Esophagus muscularis mucosa (tissue), 4 donors: ENCODE results near the gene C4orf50. TPM values are rescaled to one million over a fixed set of nuclear protein-coding genes. Genes with fewer than 3 reads are reported as not detected.

ENCODE experiments used
- DNase-seq: peaks from one replicate; pipeline ENCODE4 v3.0.0-alpha.2; 2017; ENCODE audit errors: extremely low spot score
- H3K27ac ChIP-seq, 4 donors: fragments of 200-600 bp; sonication (generic); replicated peaks in 1 of 4; 1 replicate in 3 of 4; 2 replicates in 1 of 4; pipeline ENCODE4 v1.5.1; 2016 to 2019; ENCODE audit warnings: mild to moderate bottlenecking in 1 of 4
- H3K27me3 ChIP-seq, 4 donors: fragments of 200-600 bp; sonication (generic); one replicate each; pipeline versions ENCODE4 v1.5.1 to v1.6.0; 2016 to 2019
- H3K36me3 ChIP-seq, 4 donors: fragments of 200-600 bp; sonication (generic); one replicate each; pipeline ENCODE4 v1.5.1; 2016 to 2019
- H3K4me1 ChIP-seq, 4 donors: fragments of 200-600 bp; sonication (generic); one replicate each; pipeline ENCODE4 v1.5.1; 2016 to 2019
- H3K4me3 ChIP-seq, 4 donors: fragments of 200-600 bp; sonication (generic); 1 replicate in 2 of 4; 2 replicates in 2 of 4; pipeline ENCODE4 v1.5.1; 2016 to 2019; ENCODE audit warnings: mild to moderate bottlenecking in 4 of 4, moderate library complexity in 1 of 4
- H3K9me3 ChIP-seq, 4 donors: fragments of 200-600 bp; sonication (generic); 1 replicate in 3 of 4; 2 replicates in 1 of 4; pipeline ENCODE4 v1.5.1; 2016 to 2019
- EP300 ChIP-seq: sonication (generic); formaldehyde crosslinking; IDR thresholded peaks from one replicate; pipeline ENCODE4 v1.6.1; 2017; ENCODE audit warnings: antibody characterized with exemption
- POLR2A ChIP-seq: fragments of 450-650 bp; IDR thresholded peaks from one replicate; pipeline ENCODE4 v1.6.1; 2017; ENCODE audit warnings: antibody characterized with exemption, moderate library complexity, mild to moderate bottlenecking, low read depth
- POLR2AphosphoS5 ChIP-seq, 2 donors: sonication (generic); formaldehyde crosslinking; IDR thresholded peaks; one replicate each; pipeline ENCODE4 v1.6.1; 2017; ENCODE audit warnings: antibody characterized with exemption in 2 of 2
- WGBS: methylation state at CpG from one replicate; pipeline ENCODE4 v1.1.5; 2018; 5-methylcytosine and 5-hydroxymethylcytosine counted together
- intact Hi-C: fragments of 100-400 bp; cut with DNase I; formaldehyde crosslinking; loops from one replicate; pipeline ENCODE4 v1.15.1; 2023
- total RNA-seq, 4 donors: library from RNA; depleted of rRNA; stranded (reverse); fragments of >200 nt; gene quantifications; one replicate each; pipeline versions ENCODE4 v1.1.0 to v1.2.1, GENCODE V29; 2016
- TF ChIP-seq, protein P1 (sequence below), 3 experiments: fragments of 200-600 bp in 2 of 3; fragments of 450-650 bp in 1 of 3; sonication (generic) in 2 of 3; IDR thresholded peaks; one replicate each; pipeline ENCODE4 v1.5.1; 2017 to 2019; ENCODE audit warnings: antibody characterized with exemption in 3 of 3, mild to moderate bottlenecking in 2 of 3, moderate library complexity in 1 of 3

The C4orf50 gene
- total RNA-seq, 4 donors from 2014 or later = 0.11 to 0.42 (median 0.26) TPM

DNA sequence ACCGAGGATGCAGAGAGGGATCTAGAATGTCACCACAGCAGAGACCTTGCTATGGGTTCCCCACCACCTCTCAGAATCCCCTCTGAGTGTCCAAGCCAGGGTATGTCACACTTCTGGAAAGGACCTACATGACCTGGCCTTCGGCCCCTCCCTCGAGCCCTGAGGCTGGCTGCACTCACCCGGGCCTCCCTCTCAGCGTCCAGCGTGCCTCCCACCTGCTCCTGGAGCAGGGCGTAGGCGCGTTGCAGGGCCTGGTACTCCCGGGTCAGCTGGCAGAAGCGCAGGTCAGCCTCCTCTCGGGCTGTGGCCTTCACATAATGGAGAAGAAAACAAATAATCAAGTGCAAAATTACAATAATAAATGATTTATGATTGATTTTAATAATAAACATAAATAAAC, 43.9 kb upstream of the C4orf50 start:
- intact Hi-C loops = no loop called here
- Histone ChIP-seq H3K9me3 (peaks cover 0 to 39% (median 38%) of the 10 kb centered on the region in 4 donors), H3K36me3 (no peaks in the 10 kb centered on the region), H3K27me3 (peaks cover 0 to 8% (median 0%) of the 10 kb centered on the region in 4 donors), H3K4me1 (no peaks in the 10 kb centered on the region), H3K4me3 (no peak overlapping the region), H3K27ac (no peak overlapping the region)
- WGBS = 90% methylated on average over 12 of the region's 12 CpGs
- DNase-seq = no peak
- TF ChIP-seq EP300 (no peak), POLR2AphosphoS5 (IDR thresholded peaks at IDR 0.05) (no peak), POLR2A (no peak)
- TF ChIP-seq, protein P1, sequence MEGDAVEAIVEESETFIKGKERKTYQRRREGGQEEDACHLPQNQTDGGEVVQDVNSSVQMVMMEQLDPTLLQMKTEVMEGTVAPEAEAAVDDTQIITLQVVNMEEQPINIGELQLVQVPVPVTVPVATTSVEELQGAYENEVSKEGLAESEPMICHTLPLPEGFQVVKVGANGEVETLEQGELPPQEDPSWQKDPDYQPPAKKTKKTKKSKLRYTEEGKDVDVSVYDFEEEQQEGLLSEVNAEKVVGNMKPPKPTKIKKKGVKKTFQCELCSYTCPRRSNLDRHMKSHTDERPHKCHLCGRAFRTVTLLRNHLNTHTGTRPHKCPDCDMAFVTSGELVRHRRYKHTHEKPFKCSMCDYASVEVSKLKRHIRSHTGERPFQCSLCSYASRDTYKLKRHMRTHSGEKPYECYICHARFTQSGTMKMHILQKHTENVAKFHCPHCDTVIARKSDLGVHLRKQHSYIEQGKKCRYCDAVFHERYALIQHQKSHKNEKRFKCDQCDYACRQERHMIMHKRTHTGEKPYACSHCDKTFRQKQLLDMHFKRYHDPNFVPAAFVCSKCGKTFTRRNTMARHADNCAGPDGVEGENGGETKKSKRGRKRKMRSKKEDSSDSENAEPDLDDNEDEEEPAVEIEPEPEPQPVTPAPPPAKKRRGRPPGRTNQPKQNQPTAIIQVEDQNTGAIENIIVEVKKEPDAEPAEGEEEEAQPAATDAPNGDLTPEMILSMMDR (IDR thresholded peaks at IDR 0.05) = no peak

DNA sequence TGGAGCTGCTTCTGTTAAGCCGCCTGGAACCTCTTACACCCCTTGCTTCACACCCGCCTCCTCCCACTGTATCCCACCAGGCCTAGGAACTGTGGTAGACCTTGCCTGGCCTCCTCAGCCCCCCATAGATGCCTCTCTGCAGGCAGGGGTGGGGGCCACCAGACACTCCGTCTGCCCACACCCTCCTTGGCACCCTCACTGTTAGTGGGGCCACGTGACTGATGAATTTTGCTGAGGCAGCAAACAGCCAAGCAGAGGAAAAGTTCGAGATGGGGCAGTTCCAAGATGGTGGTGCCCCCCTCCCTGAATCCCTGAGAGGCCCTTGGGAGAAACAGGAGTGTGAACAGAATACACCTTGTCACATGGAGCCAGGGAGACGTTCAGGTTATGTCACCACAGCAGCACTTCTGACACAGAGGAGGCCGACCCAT, 41.2 kb upstream of the C4orf50 start:
- DNase-seq = no peak
- no peak overlapping the region for H3K4me3 ChIP-seq
- intact Hi-C loops = no loop called here

DNA sequence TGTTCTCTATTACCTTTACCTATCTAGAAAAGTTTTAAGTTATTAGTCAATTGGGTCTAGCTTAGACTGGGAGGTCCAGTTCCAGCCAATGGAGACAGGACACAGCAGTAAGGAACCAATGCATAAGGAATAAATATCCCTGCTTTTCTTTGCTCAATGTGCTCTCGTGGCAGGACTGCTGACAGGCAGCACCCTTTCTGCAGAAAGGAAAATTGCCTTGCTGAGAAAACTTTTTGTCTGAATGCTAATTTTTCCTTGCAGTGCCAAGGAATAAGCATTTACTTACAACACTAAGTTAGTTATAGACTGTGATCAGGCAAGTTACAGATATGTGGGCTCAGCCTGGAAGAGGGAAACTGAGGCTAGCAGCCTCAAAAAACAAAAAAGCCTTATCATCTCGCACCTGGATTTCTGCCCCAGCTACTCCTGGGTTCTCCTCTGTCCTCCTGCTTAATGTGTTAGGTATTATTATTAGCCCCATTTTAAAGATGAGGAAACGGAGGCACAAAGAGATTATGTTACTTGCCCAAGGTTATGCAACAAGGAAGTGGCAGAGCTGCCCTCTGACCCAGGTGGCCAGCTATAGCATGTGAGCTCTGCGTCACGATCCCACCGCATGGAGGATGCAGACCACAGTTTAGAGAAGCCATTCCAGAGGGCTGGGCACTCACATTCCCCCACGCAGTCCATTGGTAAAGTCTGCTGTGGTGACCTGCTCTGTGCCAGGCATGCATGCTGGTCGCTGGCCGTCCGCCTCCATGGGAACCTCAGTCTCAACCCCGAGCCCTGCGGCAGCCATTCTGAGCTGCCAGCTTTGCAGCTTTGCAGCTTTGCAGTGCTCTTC, 40.5 kb upstream of the C4orf50 start:
- no peak for DNase-seq
- no peaks in the 10 kb centered on the region for H3K4me1 ChIP-seq
- H3K4me3 ChIP-seq = no peak overlapping the region
- no peak overlapping the region for H3K27ac ChIP-seq
- intact Hi-C loops = no loop called here
- WGBS = 91% methylated on average over 12 of the region's 12 CpGs
- peaks cover 0 to 8% (median 0%) of the 10 kb centered on the region in 4 donors for H3K27me3 ChIP-seq
- no peaks in the 10 kb centered on the region for H3K36me3 ChIP-seq
- no peak for TF ChIP-seq EP300
- TF ChIP-seq POLR2AphosphoS5 (IDR thresholded peaks at IDR 0.05) = no peak
- no peak for TF ChIP-seq POLR2A
- TF ChIP-seq, protein P1 (IDR thresholded peaks at IDR 0.05) = no peak
- H3K9me3 ChIP-seq = peaks cover 0 to 47% (median 42%) of the 10 kb centered on the region in 4 donors

More for the DNA sequence above, 41.2 kb upstream of the C4orf50 start:
- TF ChIP-seq POLR2A = no peak
- TF ChIP-seq EP300 = no peak
- TF ChIP-seq, protein P1 (IDR thresholded peaks at IDR 0.05) = no peak
- TF ChIP-seq POLR2AphosphoS5 (IDR thresholded peaks at IDR 0.05) = no peak
- Histone ChIP-seq H3K4me1 (no peaks in the 10 kb centered on the region), H3K27me3 (peaks cover 0 to 7% (median 0%) of the 10 kb centered on the region in 4 donors), H3K27ac (no peak overlapping the region), H3K9me3 (peaks cover 0 to 47% (median 42%) of the 10 kb centered on the region in 4 donors), H3K36me3 (no peaks in the 10 kb centered on the region)
- 96% methylated on average over 5 of the region's 7 CpGs for WGBS

DNA sequence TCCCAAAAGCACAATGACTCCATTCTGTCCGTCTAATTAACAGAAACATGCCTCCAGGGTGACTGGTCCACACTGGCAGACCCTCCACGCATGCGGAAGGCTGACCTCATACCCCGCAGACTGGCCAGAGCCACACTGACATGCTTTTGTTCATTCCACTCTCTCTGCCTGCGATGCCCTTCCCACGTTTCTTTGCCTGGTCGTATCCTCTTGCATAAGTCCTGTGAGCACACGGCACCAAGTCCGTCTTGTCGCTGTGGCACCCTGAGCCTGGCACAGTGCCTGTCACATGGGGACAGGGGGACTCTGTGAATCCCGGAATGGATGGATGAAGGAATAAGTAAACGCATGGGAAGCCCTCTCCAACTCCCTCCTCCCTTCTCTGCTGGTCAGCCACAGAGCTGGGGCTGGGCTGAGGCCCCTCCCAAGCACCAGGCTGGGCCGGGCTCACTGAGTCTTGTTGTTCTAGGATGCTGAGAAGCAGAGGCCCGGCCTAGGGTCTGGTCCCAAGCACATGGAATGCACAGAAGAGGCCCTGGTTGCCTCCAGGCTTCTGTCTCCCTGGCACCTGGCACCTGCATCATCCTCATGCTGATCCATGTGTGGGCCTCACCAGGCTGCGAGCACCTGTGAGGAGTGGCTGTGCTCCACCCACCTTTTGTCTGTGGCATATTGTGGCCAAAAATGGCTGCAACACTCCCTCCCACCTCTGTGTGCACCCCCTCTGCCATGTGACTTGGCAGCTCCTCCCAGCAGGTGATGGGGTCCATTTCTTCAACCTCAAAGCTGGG, 38.9 kb upstream of the C4orf50 start:
- Histone ChIP-seq H3K27me3 (peaks cover 0 to 8% (median 0%) of the 10 kb centered on the region in 4 donors), H3K27ac (no peak overlapping the region), H3K36me3 (no peaks in the 10 kb centered on the region), H3K4me3 (no peak overlapping the region), H3K9me3 (peaks cover 0 to 47% (median 42%) of the 10 kb centered on the region in 4 donors), H3K4me1 (no peaks in the 10 kb centered on the region)
- DNase-seq = no peak
- TF ChIP-seq, protein P1 (IDR thresholded peaks at IDR 0.05) = no peak
- TF ChIP-seq EP300 = no peak
- no peak for TF ChIP-seq POLR2AphosphoS5 (IDR thresholded peaks at IDR 0.05)
- no peak for TF ChIP-seq POLR2A
- WGBS = 85% methylated on average over 13 of the region's 15 CpGs
- intact Hi-C loops = no loop called here
